Mononuclear cell (primary cell): Measurements from ENCODE around the gene PAM. TPM values are rescaled to one million over a fixed set of nuclear protein-coding genes. Genes with fewer than 3 reads are reported as not detected.
"Not testable (repeated sequence)": the region's sequence is repeated elsewhere in the genome, so short reads cannot be mapped to it uniquely, and the experiment has no call there.

Source experiments
- H3K27me3 ChIP-seq: 2 replicates; pipeline ENCODE4 v1.6.0; 2011; ENCODE audit warnings: low read length, control low read depth; ENCODE audit not compliant: insufficient read depth
- H3K4me1 ChIP-seq: 2 replicates; pipeline ENCODE4 v1.5.1; 2011; ENCODE audit warnings: mild to moderate bottlenecking, low read length, control low read depth; ENCODE audit not compliant: insufficient read depth
- H3K4me3 ChIP-seq: 2 replicates; pipeline ENCODE4 v1.5.1; 2011; ENCODE audit warnings: mild to moderate bottlenecking, low read length, moderate library complexity
- H3K9me3 ChIP-seq: 2 replicates; pipeline ENCODE4 v1.5.1; 2011; ENCODE audit warnings: low read depth, mild to moderate bottlenecking, control low read depth, low read length
- total RNA-seq: library from RNA; depleted of rRNA; stranded (reverse); fragments of >200 nt; gene quantifications from one replicate; pipeline ENCODE4 v1.2.3, GENCODE V29; 2012

PAM gene
- total RNA-seq, 1 donor = 18.8 TPM

DNA sequence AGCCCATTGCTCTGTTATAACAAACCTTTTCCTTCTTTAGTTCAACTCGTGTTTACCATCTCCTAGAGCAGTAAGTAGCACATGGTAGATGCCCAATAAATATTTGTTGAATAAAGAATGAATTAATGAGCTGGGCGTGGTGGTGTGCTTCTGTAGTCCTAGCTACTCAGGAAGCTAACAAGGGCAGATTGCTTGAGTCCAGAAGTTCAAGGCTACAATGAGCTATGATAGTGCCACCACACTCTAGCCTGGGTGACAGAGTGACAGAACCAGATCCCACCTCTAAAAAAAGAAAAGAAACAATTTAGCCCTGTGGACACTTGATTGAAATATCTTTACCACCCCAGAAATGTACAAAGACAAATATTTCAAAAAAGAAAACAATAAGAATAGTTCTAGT, 14.6 kb upstream of the PAM start:
- Histone ChIP-seq H3K9me3 (no peaks in the 10 kb centered on the region), H3K4me3 (no peak overlapping the region), H3K27me3 (no peaks in the 10 kb centered on the region), H3K4me1 (no peaks in the 10 kb centered on the region)

DNA sequence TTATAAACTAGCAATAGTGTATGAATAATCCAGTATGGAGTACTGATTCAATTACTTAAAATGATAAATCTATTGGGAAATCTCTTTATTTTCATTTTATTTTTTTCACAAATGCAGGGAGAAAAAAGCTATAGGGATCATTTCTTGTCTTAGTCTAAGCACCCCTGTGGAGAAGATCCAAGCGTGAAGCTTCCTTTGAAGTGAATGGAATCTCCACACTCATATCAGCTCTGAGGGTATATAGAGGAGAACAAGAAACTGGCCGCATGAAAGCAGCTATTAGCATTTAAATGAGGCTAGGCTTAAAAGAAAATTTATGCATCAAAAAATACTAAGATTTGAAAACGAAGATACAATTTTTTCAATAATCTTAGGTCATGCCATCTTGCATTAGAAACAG, 12.9 kb upstream of the PAM start:
- Histone ChIP-seq H3K4me3 (no peak overlapping the region), H3K9me3 (no peaks in the 10 kb centered on the region), H3K4me1 (no peaks in the 10 kb centered on the region), H3K27me3 (no peaks in the 10 kb centered on the region)

DNA sequence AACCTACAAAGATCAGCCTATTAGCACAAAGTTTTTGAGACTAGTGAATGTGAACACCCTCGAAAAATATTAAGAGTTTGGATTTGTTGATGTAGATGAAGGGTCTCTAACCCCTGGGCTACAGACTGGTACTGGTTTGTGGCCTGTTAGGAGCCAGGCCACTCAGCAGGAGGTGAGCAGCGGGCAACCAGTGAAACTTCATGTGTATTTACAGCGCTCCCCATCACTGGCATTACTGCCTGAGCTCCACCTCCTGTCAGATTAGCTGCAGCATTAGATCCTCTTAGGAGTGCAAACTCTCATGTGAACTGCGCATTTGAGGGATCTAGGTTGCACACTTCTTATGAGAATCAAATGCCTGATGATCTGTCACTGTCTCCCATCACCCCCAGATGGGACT, 11.2 kb upstream of the PAM start:
- no peaks in the 10 kb centered on the region for H3K4me1 ChIP-seq
- H3K9me3 ChIP-seq = no peaks in the 10 kb centered on the region
- peaks cover 4% of the 10 kb centered on the region for H3K27me3 ChIP-seq
- no peak overlapping the region for H3K4me3 ChIP-seq

DNA sequence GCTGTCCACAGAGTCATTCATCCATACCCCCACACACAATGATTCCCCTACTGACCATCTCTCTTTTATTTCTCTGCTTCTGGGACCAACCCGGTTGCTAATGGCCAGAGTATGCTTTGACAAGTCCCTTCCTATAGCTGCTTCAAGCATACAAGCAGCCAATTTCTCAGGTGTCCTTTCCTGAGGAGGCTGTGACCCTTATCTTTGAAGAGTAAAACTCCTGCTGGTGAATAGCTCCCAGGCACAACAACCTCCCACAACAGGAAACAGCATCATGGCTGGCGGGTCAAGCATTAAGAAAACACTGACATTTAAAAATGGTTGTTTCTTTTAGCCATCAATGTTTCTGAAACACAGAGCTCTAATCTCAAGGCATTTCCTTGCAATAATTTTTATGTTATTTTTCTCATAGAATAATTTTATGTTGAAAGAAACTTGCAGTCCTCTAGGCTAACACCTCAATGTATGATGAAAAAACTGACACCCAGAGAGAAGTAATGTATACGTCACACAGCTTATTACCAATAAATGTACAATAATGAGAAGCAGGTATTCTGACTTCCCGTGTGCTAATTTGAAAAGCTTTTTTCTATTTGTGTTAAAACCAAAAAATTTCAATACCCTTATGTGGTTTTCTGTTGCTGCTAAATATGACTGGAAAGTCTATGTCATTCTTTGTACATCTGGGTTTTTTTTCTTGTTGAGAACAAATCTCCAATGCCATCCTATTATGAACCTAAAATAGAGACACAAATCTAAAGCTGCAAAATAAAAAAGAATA, 7.5 kb upstream of the PAM start:
- Histone ChIP-seq H3K4me3 (no peak overlapping the region), H3K4me1 (no peaks in the 10 kb centered on the region), H3K9me3 (no peaks in the 10 kb centered on the region), H3K27me3 (peaks cover 4% of the 10 kb centered on the region)

DNA sequence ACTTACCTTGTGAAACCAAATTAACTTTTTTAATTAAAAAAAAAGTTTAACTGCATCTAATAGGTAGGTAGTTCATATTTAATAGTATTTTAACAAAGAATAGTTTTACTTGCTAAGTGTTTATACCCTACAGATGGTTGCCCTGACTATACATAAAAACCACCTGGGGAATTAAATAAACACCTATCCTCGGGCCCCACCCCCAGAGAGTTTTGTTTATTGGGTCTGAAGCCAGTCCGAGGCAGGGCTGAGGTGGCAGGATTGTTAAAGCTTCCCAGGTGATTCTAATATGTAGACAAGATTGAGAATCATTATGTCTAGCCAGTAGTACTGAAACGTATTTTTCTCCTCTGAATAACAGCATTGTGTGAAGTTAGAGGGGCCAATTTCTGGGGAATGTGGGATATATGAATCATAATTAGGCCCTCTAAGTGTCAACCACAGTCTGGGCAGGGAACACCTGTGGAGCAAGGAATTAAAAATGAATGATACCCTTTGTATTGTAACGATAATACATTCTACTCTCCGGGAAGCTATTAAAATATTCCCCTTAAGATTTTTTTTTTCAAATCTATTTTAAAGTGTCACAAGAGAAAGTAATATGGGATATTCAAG, 5.6 kb upstream of the PAM start:
- H3K4me1 ChIP-seq = peaks cover 11% of the 10 kb centered on the region
- H3K9me3 ChIP-seq = no peaks in the 10 kb centered on the region
- no peak overlapping the region for H3K4me3 ChIP-seq
- peaks cover 11% of the 10 kb centered on the region for H3K27me3 ChIP-seq

DNA sequence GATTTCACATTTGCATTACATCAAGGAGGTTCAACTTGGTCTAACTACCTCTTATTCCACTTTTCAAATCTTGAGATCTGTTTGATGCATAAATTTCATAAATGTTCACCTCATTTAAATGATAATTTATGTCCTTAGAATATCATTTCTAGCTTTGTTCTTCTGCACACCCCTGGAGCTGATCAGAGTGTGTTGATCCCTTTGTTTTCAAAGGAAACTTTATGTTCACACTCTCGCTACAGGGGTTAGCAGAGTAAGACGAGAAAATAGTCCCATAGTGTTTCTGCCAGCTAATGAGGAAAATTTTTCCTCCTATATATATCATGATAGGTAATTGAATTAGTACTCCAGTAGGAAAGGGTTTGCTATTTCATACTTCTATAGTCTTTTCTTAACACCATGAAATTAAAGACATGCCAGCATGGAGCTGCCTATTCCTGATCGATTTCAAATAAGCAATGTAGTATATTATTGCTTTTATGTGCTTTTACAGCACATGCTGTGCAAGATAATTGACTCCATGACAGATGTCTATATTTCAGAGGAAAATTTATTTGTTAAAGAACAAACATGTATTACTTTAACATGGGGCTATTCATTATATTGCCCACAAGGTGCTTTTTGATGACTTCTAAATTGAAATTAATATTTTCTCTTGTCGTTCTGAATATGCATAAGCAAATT, 4.8 kb upstream of the PAM start:
- Histone ChIP-seq H3K9me3 (no peaks in the 10 kb centered on the region), H3K27me3 (peaks cover 11% of the 10 kb centered on the region), H3K4me3 (no peak overlapping the region)

DNA sequence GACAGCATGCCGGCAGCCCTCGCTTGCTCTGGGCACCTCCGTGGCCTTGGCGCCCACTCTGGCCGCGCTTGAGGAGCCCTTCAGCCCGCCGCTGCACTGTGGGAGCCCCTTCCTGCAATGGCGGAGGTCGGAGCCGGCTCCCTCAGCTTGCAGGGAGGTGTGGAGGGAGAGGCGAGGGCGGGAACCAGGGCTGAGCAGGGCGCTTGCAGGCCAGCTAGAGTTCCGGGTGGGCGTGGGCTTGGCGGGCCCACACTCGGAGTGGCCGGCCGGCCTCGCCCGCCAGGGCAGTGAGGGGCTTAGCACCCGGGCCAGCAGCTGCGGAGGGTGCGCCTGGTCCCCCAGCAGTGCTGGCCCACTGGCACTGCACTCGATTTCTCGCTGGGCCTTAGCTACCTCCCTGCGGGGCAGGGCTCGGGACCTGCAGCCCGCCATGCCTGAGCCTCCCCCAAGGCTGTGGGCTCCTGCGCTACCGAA, 3.2 kb upstream of the PAM start:
- Histone ChIP-seq H3K27me3 (peaks cover 11% of the 10 kb centered on the region), H3K4me1 (peaks cover 23% of the 10 kb centered on the region)
- H3K9me3 ChIP-seq, H3K4me3 ChIP-seq: not testable (repeated sequence)

More for the DNA sequence above, 4.8 kb upstream of the PAM start:
- peaks cover 14% of the 10 kb centered on the region for H3K4me1 ChIP-seq

DNA sequence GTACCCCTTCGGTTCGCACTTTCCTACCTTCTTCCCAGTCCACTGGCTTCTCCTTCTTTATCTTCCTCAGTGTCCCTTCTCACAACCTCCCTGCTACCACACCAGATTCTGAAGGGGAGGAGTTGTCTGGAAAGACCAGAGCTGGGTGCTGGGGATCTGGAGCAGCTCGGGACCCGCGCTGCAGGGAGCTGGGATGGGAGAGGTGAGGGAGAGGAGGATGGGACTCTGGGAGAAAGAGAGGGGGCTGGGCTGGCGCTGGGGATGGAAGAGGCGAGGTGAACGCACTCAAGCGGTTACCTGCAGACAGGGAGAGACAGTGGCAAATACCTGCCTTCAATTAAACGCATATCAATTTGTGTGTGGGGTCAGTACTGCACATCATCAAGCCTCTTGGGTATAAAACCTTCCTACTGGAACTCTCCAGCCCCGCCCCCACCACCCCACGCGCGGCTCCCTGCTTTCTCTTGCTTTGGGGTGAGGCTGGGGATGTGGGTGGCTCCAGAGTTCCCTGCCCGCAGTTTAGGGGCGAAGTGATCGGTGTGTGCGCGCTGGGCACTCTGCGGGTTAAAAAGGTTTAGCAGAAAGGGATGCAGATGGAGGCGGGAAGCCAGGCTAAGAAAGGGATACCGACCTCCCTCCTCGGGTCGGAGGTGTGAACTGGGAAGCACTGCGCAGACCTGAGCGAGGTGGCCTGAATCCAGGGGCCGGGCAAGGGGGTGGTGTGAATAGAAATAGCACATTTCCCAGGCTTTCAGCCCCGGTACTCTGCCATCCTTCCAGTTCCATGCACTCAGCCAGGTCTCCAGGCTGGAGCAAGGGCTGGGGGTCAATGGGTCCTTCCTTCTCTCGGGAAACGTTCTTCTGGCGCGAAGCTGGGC, 977 bp upstream of the PAM start:
- Histone ChIP-seq H3K4me3 (peak overlapping the region; percentile 65), H3K4me1 (peaks cover 23% of the 10 kb centered on the region), H3K9me3 (no peaks in the 10 kb centered on the region), H3K27me3 (peaks cover 7% of the 10 kb centered on the region)

DNA sequence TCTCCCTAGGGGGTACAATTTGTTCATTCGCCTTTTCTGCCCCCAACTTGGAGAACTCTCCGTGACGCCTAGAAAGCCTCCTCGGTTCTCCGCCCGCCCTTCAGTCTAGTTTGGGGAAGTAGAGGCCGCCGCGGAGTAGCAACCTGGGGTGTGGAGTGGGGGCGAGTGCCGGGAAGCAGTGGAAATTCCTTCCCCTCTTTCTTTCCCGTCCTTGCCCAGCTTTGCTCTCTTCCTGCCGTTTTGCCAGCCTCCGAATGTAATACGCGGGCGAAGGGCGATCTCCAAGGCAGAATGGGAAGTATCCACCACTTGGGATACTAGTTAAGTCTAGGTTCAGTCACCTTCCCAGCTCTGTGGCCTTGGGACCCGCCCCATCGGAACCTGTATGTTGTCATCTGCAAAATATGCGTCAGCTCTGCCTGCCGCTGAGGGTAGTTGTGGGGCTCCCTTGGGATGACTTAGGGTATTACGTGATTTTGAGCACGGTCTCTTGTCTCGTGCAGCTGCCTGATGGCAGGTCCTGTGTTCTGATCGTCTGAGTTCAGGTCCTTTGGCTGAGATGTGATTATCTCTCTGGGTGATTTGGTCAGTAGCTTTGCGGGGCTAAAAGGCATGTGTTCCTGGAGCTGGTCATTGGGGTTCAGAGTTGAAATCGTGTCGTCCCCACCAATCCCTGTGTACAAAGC, 724 bp downstream of the PAM start:
- peak overlapping the region; percentile 65 for H3K4me3 ChIP-seq
- H3K27me3 ChIP-seq = peaks cover 7% of the 10 kb centered on the region
- peaks cover 23% of the 10 kb centered on the region for H3K4me1 ChIP-seq
- no peaks in the 10 kb centered on the region for H3K9me3 ChIP-seq

DNA sequence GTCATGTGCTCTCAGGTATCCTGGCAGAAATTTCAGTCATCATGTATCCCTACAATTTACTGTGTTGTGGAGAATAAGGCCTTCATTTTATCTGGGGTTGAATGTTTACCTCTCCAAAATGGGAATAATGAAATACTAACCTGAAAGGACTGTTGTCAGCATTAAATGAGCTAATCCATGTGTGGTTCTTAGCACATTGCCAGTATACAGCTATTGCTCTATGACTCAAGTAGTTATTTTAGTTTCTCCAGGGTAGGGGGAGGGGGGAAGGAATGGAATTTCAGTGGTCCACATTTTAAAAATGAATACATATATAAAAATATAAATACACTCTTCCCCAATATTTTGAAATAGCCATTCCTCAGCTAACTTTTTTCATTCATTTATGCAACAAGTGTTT, 3.5 kb downstream of the PAM start:
- H3K4me3 ChIP-seq = no peak overlapping the region
- H3K4me1 ChIP-seq = peaks cover 21% of the 10 kb centered on the region
- no peaks in the 10 kb centered on the region for H3K9me3 ChIP-seq
- peaks cover 5% of the 10 kb centered on the region for H3K27me3 ChIP-seq

DNA sequence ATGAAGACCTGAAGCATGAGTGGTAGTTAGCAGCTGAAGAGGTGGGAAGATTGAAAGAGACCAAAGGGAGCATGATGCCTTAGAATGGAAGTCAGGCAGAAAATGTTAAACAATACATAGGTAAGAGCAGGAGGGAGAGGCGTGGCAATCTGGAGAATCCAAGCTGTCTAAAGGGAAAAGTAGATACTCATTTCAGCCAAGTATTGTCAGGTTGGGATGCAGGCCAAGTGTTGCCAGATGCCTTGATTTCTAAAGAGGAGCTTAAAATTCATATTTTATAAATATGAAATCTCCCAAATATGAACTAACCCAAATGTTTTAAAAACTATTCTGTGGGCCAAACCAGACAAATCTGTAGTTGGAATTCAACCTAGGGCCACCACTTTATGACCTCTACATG, 4.2 kb downstream of the PAM start:
- peaks cover 14% of the 10 kb centered on the region for H3K4me1 ChIP-seq
- H3K9me3 ChIP-seq = no peaks in the 10 kb centered on the region
- no peaks in the 10 kb centered on the region for H3K27me3 ChIP-seq
- no peak overlapping the region for H3K4me3 ChIP-seq

DNA sequence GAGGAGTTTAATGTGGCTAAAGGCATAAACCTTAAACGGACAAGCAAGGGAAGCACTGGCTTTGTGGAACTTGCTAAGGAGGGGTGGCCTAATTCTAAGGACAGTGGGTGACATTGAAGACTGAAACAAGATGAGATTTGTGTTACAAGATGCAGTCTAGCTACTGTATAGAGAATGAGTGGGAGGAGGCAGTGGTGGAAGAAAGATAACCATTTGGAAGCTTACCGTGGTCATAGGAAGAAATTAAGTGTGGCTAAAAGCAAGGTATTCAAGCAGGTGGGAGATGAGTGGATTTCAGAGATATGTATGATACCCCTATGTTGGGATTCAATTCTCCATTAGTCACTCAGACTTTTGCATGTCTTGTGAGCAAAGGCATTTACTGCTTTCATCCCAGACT, 4.6 kb downstream of the PAM start:
- Histone ChIP-seq H3K4me3 (no peak overlapping the region), H3K9me3 (no peaks in the 10 kb centered on the region), H3K4me1 (peaks cover 10% of the 10 kb centered on the region), H3K27me3 (no peaks in the 10 kb centered on the region)

DNA sequence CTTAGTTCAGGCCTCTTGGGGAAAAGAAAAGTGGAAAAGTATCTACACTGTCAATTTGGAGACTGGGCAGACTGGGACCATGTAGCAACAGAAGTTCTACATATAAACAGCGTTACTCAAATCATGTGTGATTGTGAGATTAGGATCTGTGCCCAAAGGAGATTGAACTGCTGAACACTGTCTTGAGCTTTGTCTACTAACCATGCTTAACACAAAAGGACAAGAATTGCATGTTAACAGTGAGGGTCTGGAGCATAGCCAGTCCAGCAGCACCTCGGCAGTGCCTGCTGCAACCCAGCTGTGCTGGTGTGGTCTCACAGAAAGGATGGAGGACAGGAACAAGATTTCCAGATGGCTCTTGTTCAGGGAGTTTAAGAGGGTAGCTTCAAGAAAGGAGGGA, 5.7 kb downstream of the PAM start:
- H3K4me1 ChIP-seq = peaks cover 5% of the 10 kb centered on the region

DNA sequence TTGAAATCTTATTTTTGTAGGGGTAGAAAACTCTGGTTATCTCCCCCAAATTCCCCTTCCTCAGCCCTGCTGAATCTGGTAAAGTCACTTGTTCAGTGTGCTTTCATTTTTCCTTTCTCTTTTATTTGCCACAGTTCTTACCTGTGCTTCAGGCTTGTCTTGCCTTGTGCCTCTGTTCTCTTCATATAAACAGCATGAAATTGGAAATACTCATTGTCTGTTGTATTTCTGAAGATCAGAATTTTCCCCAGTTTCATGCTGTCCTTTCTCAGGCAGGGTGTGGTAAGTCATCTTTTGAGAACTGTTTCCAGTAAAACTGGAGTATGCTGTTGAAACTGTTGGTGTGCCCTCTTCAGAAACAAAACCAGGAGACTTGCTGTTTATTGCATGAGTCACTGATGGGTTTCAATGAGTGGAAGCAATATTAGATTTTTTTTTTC, 7.0 kb downstream of the PAM start:
- Histone ChIP-seq H3K4me1 (no peaks in the 10 kb centered on the region), H3K27me3 (no peaks in the 10 kb centered on the region), H3K4me3 (no peak overlapping the region), H3K9me3 (no peaks in the 10 kb centered on the region)

More for the DNA sequence above, 5.7 kb downstream of the PAM start:
- Histone ChIP-seq H3K27me3 (no peaks in the 10 kb centered on the region), H3K4me3 (no peak overlapping the region), H3K9me3 (no peaks in the 10 kb centered on the region)
